H9 (cell line): ENCODE results near the gene FAM193B. TPM values are rescaled to one million over a fixed set of nuclear protein-coding genes. Genes with fewer than 3 reads are reported as not detected.

Experiments
- DNase-seq: peaks from one replicate; pipeline ENCODE4 v3.0.0-alpha.2; 2017
- H2AFZ ChIP-seq: one replicate; pipeline ENCODE4 v1.6.1; 2013; ENCODE audit warnings: mild to moderate bottlenecking, low read length, control low read depth, moderate library complexity
- H2AK5ac ChIP-seq: 2 replicates; pipeline ENCODE4 v1.6.1; 2013; ENCODE audit warnings: low read length, control low read depth, mixed read lengths; ENCODE audit not compliant: insufficient read length
- H2BK120ac ChIP-seq: one replicate; pipeline ENCODE4 v1.6.1; 2013; ENCODE audit warnings: low read depth, mild to moderate bottlenecking, low read length, control low read depth, inconsistent platforms; ENCODE audit not compliant: poor library complexity, severe bottlenecking
- H2BK12ac ChIP-seq: 2 replicates; pipeline ENCODE4 v1.6.1; 2013; ENCODE audit warnings: low read length, control low read depth, mixed read lengths, low read depth; ENCODE audit not compliant: insufficient read length
- H2BK15ac ChIP-seq: 2 replicates; pipeline ENCODE4 v1.6.1; 2013; ENCODE audit warnings: low read depth, low read length, control low read depth
- H2BK20ac ChIP-seq: one replicate; pipeline ENCODE4 v1.6.1; 2013; ENCODE audit warnings: low read depth, mild to moderate bottlenecking, low read length, control low read depth, inconsistent platforms; ENCODE audit not compliant: poor library complexity, severe bottlenecking
- H2BK5ac ChIP-seq: 2 replicates; pipeline ENCODE4 v1.6.1; 2013; ENCODE audit warnings: low read length, control low read depth, mixed read lengths; ENCODE audit not compliant: insufficient read length
- H3K14ac ChIP-seq: 2 replicates; pipeline ENCODE4 v1.6.1; 2013; ENCODE audit warnings: low read length, control low read depth; ENCODE audit not compliant: insufficient read depth
- H3K18ac ChIP-seq: 2 replicates; pipeline ENCODE4 v1.6.1; 2013; ENCODE audit warnings: low read depth, mild to moderate bottlenecking, mixed read lengths, low read length, control low read depth; ENCODE audit not compliant: insufficient read length
- H3K23ac ChIP-seq: 2 replicates; pipeline ENCODE4 v1.6.1; 2013; ENCODE audit warnings: low read length, control low read depth, mixed read lengths, low read depth; ENCODE audit not compliant: insufficient read length
- H3K23me2 ChIP-seq: 2 replicates; pipeline ENCODE4 v1.6.1; 2013; ENCODE audit warnings: low read depth, mild to moderate bottlenecking, mixed read lengths, low read length, control low read depth; ENCODE audit not compliant: insufficient read length, poor library complexity, severe bottlenecking
- H3K27ac ChIP-seq: 2 replicates; pipeline ENCODE4 v1.5.1; 2013; ENCODE audit warnings: low read length, control low read depth, mixed read lengths, low read depth; ENCODE audit not compliant: insufficient read length
- H3K27me3 ChIP-seq: 2 replicates; pipeline ENCODE4 v1.6.1; 2013; ENCODE audit warnings: low read length, control low read depth, inconsistent platforms; ENCODE audit not compliant: insufficient read depth
- H3K4ac ChIP-seq: 2 replicates; pipeline ENCODE4 v1.6.1; 2013; ENCODE audit warnings: low read depth, mild to moderate bottlenecking, control low read depth, inconsistent platforms, low read length, moderate library complexity
- H3K4me1 ChIP-seq: 2 replicates; pipeline ENCODE4 v1.6.1; 2013; ENCODE audit warnings: low read length, control low read depth, inconsistent platforms; ENCODE audit not compliant: insufficient read depth
- H3K4me2 ChIP-seq: 2 replicates; pipeline ENCODE4 v1.6.1; 2013; ENCODE audit warnings: low read length, control low read depth, mixed read lengths; ENCODE audit not compliant: insufficient read length, insufficient read depth
- H3K56ac ChIP-seq: 2 replicates; pipeline ENCODE4 v1.6.1; 2013; ENCODE audit warnings: low read depth, mild to moderate bottlenecking, mixed read lengths, low read length, control low read depth; ENCODE audit not compliant: insufficient read length
- H3K79me1 ChIP-seq: 2 replicates; pipeline ENCODE4 v1.6.1; 2013; ENCODE audit warnings: low read depth, mild to moderate bottlenecking, moderate library complexity, low read length, control low read depth, inconsistent platforms; ENCODE audit not compliant: insufficient read depth, poor library complexity, severe bottlenecking
- H3K79me2 ChIP-seq: 2 replicates; pipeline ENCODE4 v1.6.1; 2013; ENCODE audit warnings: low read length, control low read depth, inconsistent platforms; ENCODE audit not compliant: insufficient read depth
- H3K9ac ChIP-seq: 2 replicates; pipeline ENCODE4 v1.6.1; 2013; ENCODE audit warnings: low read length, control low read depth, mixed read lengths; ENCODE audit not compliant: insufficient read length; ENCODE audit errors: extremely low read depth
- H3K9me3 ChIP-seq: one replicate; pipeline ENCODE4 v1.6.1; 2013; ENCODE audit warnings: low read depth, low read length, inconsistent platforms; ENCODE audit not compliant: control insufficient read depth
- H3T11ph ChIP-seq: one replicate; pipeline ENCODE4 v1.6.1; 2013; ENCODE audit warnings: mild to moderate bottlenecking, low read length, control low read depth, inconsistent platforms
- H4K20me1 ChIP-seq: one replicate; pipeline ENCODE4 v1.6.1; 2013; ENCODE audit not compliant: control insufficient read depth, insufficient read length, insufficient read depth
- H4K5ac ChIP-seq: 2 replicates; pipeline ENCODE4 v1.6.1; 2013; ENCODE audit warnings: low read depth, mild to moderate bottlenecking, mixed read lengths, low read length, control low read depth; ENCODE audit not compliant: insufficient read length
- H4K8ac ChIP-seq: replicated peaks from 2 replicates; pipeline ENCODE4 v1.6.1; 2013; ENCODE audit warnings: low read length, control low read depth, mixed read lengths, low read depth; ENCODE audit not compliant: insufficient read length
- H4K91ac ChIP-seq: 2 replicates; pipeline ENCODE4 v1.6.1; 2013; ENCODE audit warnings: low read depth, mild to moderate bottlenecking, moderate library complexity, mixed read lengths, low read length, control low read depth; ENCODE audit not compliant: insufficient read length
- H3K27ac Mint-ChIP-seq, 3 experiments: 2 replicates in 2 of 3; 3 replicates in 1 of 3; pipeline ENCODE4 v1.8.0; 2020 to 2021; ENCODE audit warnings: mixed read lengths in 3 of 3, mild to moderate bottlenecking in 1 of 3, moderate library complexity in 1 of 3
- H3K27me3 Mint-ChIP-seq: 2 replicates; pipeline ENCODE4 v1.8.0; 2021; ENCODE audit warnings: low read depth, mild to moderate bottlenecking, moderate library complexity, mixed read lengths
- H3K36me3 Mint-ChIP-seq, 3 experiments: 2 replicates in 2 of 3; 3 replicates in 1 of 3; pipeline ENCODE4 v1.8.0; 2020 to 2021; ENCODE audit warnings: low read depth in 3 of 3, mixed read lengths in 3 of 3; ENCODE audit not compliant: insufficient read depth in 1 of 3
- H3K4me1 Mint-ChIP-seq, 2 experiments: 2 replicates each; pipeline ENCODE4 v1.8.0; 2020; ENCODE audit warnings: mixed read lengths in 2 of 2
- H3K4me3 Mint-ChIP-seq, 2 experiments: 2 replicates in 1 of 2; 3 replicates in 1 of 2; pipeline ENCODE4 v1.8.0; 2020 to 2021; ENCODE audit warnings: mild to moderate bottlenecking in 2 of 2, mixed read lengths in 2 of 2, moderate library complexity in 1 of 2
- H3K9me3 Mint-ChIP-seq, 2 experiments: 2 replicates in 1 of 2; 3 replicates in 1 of 2; pipeline ENCODE4 v1.8.0; 2020; ENCODE audit warnings: mild to moderate bottlenecking in 2 of 2, mixed read lengths in 2 of 2, moderate library complexity in 1 of 2
- CTCF ChIP-seq: fragments of 200-600 bp; sonication (generic); conservative IDR thresholded peaks from 3 replicates; pipeline ENCODE4 v1.8.0; 2021; ENCODE audit warnings: antibody characterized with exemption, mild to moderate bottlenecking
- WGBS: extraction: QIAGEN DNeasy Blood & Tissue Kit; methylation state at CpG from one replicate; pipeline ENCODE4 v1.1.7; 2013; ENCODE audit warnings: missing lambda C conversion rate, low lambda C conversion rate, mixed read lengths; ENCODE audit not compliant: insufficient read length; ENCODE audit errors: extremely low coverage; 5-methylcytosine and 5-hydroxymethylcytosine counted together
- total RNA-seq: library from RNA; stranded (reverse); gene quantifications from 2 replicates; pipeline ENCODE4 v1.2.1, GENCODE V29; 2021

Gene FAM193B
- total RNA-seq, 1 experiment from 2014 or later = 71.5 TPM

GRCh38 chr5:177528631-177529030, 25.7 kb downstream of the FAM193B start:
- Histone ChIP-seq H3K4me2 (no peak overlapping the region), H4K91ac (no peak overlapping the region), H3K27me3 (no peaks in the 10 kb centered on the region), H3K4me1 (no peaks in the 10 kb centered on the region), H2AK5ac (no peak overlapping the region), H2BK120ac (no peak overlapping the region), H4K20me1 (no peaks in the 10 kb centered on the region), H3K23ac (no peak overlapping the region), H3K56ac (no peak overlapping the region), H2AFZ (no peak overlapping the region), H2BK5ac (no peak overlapping the region), H3K9me3 (no peaks in the 10 kb centered on the region), H2BK20ac (no peak overlapping the region), H3K79me2 (no peaks in the 10 kb centered on the region), H3K18ac (no peak overlapping the region), H2BK12ac (no peak overlapping the region), H3K23me2 (no peaks in the 10 kb centered on the region), H3T11ph (no peak overlapping the region), H3K4ac (no peak overlapping the region), H3K27ac (no peak overlapping the region), H2BK15ac (no peak overlapping the region), H4K5ac (no peak overlapping the region), H3K14ac (no peak overlapping the region), H3K79me1 (no peaks in the 10 kb centered on the region), H4K8ac (no peak overlapping the region), H3K9ac (no peak overlapping the region)
- no peaks in the 10 kb centered on the region for H3K27me3 Mint-ChIP-seq
- H3K27ac Mint-ChIP-seq = no peak overlapping the region
- H3K36me3 Mint-ChIP-seq = peaks cover 28 to 39% (median 29%) of the 10 kb centered on the region in 3 experiments; a peak in 6 of 7 replicates
- H3K4me3 Mint-ChIP-seq = no peak overlapping the region
- no peaks in the 10 kb centered on the region for H3K9me3 Mint-ChIP-seq
- TF ChIP-seq CTCF = no peak
- no CpG with 5 or more reads among the region's 10 CpGs for WGBS
- no peak for DNase-seq
- no peaks in the 10 kb centered on the region for H3K4me1 Mint-ChIP-seq
